ENCODE measurements around the gene PELI2.

The PELI2 gene

DNA sequence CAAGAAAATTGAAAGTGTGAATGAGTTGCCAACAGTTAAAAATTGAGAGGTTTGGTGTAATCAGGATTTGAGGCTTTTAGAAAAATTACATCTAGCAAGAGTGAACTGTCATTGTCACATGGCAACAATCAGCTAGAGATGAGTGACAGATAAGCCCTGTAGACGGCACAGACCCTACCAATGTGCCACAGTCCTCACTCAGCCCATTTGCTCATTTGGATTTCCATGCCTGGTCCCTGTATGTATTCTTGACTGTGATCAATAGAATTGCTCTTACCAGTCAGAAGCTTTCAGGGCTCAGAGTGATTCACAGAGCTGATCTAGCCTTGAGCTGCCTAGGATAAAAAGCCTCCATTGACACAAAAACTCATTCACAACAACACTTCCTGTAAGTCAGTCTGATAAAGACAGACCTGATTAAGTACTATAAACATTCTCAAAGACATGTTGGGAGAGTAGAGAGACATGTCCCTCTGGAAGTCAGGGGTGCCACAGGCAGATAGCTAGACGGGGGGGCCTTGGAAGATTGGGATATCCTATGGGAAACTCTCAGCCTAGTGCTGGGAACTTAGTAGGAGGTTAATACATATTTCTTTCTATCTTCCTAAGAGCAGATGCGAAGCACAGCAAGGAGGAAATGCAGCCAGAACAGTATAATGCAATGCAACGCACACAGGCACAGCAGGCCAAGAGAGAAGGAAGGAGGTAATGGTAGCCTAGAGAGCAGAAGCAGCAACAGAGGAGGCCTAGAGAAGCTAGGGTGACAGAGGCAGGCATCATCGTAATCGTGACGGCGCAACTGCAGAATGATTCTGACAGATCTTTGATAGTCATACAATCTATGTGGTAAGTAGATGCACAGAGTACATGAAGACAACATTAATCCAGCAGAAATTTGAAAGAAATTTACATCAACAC, 2.0 kb upstream of the PELI2 start:
- no peak overlapping the region for H3K4me3 ChIP-seq (ENCODE audit: low read depth, low read length)
- DNase-seq (ENCODE audit: low read depth) = no peak

DNA sequence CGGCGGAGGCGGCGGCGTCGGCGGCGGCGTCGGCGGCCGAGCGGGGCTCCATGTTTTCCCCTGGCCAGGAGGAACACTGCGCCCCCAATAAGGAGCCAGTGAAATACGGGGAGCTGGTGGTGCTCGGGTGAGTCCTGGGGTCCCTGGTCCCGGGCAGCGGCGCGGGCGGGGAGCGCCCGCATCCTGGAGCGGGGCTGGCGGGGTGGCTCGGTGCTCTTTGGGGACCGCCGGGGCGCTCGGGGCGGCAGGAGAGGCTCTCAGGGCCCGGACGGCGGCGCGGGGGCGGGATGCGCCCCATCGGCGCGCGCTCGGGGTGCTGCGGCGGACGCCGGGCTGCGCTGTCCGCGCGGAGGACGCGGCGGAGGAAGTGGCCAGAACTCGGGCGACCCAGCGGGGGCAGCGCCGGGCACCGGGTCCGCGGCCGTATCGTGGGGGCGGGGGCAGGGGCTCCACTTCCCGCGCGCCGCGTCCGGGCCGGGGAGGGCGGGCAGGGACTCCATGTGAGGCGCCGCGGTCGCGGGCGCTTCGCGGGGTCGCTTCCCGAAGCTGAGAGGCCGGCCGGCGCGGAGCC, 485 bp downstream of the PELI2 start:
- DNase-seq (ENCODE audit: low read depth) = no peak
- peak overlapping the region; percentile 72 for H3K4me3 ChIP-seq (ENCODE audit: low read depth, low read length)

DNA sequence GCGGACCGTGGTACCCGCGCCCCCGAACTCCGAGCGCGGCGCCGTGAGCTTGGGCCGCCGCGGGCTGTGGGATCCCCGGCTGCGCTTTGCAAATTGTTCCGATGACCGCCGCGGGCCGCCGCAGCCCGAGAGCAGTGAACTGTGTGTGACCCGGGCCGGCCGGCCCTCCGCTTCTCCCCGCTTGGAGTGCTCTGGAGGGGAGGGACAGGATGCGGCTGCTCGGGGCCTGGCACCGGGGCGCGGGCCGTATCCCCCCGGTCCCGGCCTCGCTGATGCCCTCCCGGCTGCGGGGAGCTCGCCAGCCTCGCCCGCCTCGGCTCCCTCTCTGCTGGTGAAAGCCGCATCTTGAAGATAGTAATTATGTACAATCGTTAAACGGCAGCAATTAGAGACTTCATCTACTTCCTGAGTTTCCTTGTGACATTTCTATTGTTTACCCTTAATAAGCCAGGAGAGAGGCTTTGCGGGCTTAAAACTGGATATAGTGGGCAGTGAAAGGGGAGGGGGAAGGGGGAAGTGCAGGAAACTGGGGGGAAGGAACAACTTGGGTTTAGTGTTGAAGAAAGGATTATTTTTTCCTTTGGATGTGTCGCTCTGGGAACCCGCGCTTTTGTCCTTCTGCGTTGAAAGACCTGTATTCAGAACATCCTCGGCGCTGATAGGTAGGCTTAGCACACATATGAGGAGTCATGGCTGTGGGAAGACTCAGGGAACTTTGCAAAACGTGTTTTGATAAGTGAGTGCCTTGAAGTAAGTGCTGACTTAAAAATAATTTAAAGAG, 1.2 kb downstream of the PELI2 start:
- H3K4me3 ChIP-seq (ENCODE audit: low read depth, low read length) = peak overlapping the region; percentile 72
- no peak for DNase-seq (ENCODE audit: low read depth)

DNA sequence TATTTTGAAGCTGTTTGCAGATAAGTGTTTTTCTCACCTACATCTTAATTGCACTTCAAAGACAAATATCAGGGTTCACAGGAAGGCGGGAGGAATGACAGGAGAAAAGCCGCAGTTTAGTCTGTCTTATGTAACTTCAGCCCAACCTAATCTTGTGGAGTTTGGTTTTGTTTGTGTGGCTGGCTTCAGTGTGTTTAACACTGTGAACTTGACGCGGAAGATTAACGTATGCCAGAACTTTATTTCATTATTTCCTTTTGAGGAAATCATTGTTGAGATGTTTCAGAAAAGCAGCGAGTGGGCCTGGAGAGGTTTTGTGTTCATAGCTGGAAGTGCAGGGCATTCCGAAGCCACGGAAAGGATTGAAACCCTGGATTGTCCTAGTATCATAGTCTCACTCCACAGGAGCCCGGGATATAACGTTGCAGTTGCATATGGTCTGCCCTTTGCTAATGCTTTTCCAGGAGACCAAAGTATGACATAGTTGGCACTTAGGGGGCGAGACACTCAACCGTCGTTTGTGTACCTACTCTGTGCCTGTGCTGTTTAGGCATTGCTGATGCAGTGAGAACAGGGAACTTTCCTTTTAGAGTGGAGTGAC, 2.0 kb downstream of the PELI2 start:
- peak overlapping the region; percentile 72 for H3K4me3 ChIP-seq (ENCODE audit: low read depth, low read length)
- no peak for DNase-seq (ENCODE audit: low read depth)

DNA sequence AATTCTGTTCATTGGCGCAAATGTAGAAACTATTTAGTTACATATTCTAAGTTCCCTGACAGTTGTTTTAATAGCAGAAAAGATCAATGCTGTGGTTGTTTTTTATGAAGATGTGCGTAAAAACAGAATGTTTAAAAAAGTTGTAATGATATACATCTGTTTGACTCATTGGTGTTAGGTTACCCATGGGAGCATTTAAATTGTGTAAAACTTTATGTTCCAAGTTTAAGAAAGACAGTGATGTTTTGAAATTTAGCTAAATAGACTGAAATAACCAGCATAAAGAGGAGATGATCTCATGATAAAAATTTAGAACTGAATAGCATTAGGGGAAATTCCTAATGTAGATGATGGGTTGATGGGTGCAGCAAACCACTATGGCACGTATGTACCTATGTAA, 3.6 kb downstream of the PELI2 start:
- H3K4me3 ChIP-seq (ENCODE audit: low read depth, low read length) = no peak overlapping the region
- DNase-seq (ENCODE audit: low read depth) = peak; percentile 59

DNA sequence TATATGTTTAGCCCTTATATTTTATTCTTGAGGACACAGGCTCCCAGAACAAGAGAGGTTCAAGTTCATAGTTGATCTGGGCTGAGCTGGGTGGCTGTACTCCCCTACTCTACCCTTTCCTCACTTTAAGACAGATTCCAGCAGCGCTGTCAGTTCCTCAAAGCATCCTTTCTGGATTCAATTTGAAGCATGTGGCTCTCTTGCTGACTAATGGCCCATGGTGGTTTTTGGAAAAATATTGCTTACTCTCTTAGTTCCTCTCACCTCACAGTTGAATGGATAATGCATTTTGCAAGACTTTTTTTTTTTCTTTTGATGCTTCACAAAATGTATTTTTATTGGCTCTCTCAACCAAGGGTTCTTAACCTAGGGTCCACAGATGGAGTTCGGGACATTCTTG, 4.1 kb downstream of the PELI2 start:
- DNase-seq (ENCODE audit: low read depth) = no peak
- H3K4me3 ChIP-seq (ENCODE audit: low read depth, low read length) = no peak overlapping the region

DNA sequence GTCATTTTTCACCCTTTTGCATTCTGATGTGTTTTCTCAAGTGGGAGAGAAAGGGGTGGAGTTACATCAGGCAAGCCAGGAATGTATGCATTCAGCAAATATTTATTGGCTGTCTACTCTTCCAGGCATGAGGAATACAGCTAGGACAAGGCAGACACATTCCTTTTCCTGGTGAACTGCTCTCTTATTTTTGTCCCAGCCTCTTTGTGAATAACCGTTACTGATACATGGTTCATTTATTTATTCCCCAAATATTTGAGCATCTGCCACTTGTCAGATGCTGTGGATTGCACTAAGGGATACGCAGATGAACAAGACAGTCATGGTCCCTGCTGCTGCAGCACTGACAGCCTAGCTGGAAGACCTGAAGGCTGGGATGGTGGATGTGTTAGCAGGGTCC, 6.1 kb downstream of the PELI2 start:
- H3K4me3 ChIP-seq (ENCODE audit: low read depth, low read length) = no peak overlapping the region
- no peak for DNase-seq (ENCODE audit: low read depth)

DNA sequence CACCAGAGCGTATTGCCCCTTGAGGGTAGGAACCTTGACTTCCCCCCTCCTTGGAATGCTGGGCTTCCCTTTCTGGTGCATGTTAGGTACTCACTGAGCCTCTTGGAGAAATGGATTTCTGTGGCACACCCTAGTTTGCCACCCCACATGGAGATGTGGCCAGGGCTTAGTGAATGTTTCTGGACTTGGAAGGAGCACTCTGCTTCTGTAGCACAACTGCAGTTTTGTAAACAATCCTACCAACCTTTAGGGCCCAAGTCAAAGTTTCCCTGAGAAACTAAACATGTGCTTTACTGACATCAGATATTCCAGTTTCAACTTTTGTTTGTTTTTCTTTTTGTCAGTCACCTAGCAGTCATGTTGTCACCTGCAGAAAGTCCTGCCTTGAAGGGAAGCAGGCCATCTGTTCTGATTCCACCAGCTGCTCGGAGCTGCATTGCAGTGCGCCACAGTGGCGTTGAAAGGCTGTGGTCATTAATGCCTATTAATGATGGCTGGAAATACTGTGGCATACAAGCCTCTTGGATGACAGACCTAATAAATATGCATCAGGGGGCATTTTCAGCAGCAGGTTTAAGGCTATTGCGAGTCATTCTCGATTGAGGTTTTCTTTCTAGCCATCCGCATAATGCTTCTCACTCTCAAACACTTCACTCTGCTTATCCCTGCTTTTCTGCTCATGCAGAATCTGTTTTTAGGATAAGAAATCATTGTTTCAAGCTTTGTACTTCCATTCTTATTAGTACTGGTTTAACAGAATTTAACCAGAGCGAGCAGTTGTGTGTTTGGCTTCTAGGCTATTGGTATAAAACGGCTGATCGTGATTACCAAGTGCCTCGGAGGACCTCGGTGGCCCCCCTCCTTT, 7.8 kb downstream of the PELI2 start:
- no peak for DNase-seq (ENCODE audit: low read depth)
- no peak overlapping the region for H3K4me3 ChIP-seq (ENCODE audit: low read depth, low read length)

DNA sequence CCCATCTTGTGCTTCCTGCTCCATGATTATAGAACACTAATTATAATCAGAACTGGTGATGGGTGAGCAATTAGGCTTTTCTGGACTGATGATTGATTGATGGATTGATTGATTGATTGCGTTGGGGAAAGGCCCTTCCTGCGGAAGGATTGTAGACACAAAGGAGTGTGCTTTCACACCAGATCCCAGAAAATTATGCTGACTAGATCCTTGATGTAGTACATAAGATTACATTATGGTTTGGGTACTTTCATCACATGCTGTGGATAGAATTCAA, 8.4 kb downstream of the PELI2 start:
- no peak overlapping the region for H3K4me3 ChIP-seq (ENCODE audit: low read depth, low read length)
- no peak for DNase-seq (ENCODE audit: low read depth)

DNA sequence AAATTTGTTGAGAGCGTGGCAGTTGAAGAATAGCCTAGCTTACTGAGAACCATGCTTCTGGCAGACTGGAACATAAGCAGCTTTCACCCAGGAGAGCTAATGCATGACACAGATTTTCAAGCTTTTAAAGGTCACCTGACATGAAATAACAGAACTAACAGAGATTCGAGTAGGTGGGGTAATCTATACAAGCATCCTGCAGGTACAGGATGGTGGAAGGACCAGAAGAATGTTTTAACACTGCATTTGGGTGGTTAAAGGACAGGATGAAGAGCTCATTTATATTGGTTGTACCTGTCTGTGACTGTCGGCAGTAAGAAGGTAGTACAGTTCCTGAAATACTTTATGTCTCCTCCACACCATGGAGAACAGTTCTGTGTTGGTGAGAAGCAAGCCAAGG, 8.9 kb downstream of the PELI2 start:
- H3K4me3 ChIP-seq (ENCODE audit: low read depth, low read length) = no peak overlapping the region
- no peak for DNase-seq (ENCODE audit: low read depth)

DNA sequence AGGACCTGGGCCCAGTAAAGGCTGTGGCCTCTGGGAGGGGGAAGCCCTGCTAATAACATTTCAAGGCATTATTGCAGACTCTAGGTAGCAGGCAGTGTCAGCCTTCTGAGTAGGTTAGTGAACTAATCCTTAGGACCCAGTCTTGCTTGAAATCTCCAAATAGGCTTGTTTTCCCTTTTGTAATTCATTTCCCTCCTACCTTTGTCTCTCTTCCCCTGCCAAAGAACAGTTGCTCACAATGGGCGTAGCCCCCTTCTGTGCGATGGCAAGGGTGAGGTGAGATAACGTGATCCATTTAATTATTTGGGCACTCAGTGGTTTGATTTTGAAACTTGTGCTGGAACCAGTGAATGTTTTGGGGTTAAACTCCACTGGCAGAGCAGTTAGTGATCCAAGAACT, 10.9 kb downstream of the PELI2 start:
- no peak for DNase-seq (ENCODE audit: low read depth)
- no peak overlapping the region for H3K4me3 ChIP-seq (ENCODE audit: low read depth, low read length)

DNA sequence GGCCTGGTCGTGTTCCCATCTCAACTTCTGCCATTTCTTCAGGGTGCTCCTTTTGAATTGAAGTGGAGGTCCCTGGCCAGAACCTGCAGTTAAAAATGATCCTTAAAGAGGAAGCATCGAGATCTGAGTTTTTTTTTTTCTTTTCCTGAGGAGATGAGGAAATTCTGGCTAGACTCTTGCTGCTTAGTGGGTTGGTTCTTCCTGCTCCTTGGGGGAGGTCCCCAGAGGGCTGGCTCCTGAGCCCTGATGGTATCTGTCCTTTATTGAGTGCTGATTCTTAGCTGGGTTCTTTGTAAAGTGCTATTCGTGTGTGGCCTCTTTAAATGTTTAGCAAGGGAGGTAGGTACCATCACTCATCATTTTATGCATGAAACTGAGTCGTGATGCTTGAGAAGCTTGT, 11.7 kb downstream of the PELI2 start:
- H3K4me3 ChIP-seq (ENCODE audit: low read depth, low read length) = no peak overlapping the region
- no peak for DNase-seq (ENCODE audit: low read depth)

DNA sequence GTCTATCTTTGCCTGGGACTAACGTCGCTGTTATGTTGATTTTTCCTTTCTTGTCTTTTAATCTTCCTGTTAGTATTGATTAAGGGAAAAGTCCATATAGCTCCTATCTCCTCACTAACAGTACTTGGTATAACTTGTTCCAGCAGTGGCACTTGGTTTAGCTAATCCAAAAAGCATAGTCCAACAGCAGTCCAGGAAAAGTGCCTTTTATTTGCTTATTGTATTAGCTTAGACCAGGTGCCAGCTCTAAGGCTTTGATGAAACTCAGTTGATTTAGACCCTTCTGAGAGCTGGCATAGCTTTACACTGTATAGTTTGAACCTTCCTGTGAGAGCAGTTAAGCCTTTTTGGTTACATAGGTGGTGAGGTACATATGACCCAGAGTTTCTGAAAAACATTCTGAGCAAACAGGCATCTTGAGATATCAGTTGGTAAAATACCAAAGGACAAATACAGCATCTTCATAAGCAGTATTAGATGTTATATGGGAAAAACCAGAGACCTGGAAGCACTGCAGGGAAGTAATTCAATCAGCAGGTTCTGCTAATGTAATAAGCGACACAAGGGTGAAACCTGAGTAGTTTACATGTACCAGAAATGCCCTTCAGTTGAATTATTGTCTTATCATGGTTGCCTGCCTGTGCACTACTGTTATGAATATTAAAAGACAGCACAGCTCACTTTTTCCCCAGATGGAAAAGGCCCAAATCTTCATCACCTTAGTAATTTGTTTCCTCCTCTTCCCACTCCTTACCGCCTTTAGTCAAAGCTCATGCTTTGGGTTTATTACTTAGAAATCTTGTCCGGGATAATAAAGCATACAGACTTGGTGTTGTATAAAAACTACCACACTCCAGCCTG, 13.0 kb downstream of the PELI2 start:
- DNase-seq (ENCODE audit: low read depth) = no peak
- no peak overlapping the region for H3K4me3 ChIP-seq (ENCODE audit: low read depth, low read length)

DNA sequence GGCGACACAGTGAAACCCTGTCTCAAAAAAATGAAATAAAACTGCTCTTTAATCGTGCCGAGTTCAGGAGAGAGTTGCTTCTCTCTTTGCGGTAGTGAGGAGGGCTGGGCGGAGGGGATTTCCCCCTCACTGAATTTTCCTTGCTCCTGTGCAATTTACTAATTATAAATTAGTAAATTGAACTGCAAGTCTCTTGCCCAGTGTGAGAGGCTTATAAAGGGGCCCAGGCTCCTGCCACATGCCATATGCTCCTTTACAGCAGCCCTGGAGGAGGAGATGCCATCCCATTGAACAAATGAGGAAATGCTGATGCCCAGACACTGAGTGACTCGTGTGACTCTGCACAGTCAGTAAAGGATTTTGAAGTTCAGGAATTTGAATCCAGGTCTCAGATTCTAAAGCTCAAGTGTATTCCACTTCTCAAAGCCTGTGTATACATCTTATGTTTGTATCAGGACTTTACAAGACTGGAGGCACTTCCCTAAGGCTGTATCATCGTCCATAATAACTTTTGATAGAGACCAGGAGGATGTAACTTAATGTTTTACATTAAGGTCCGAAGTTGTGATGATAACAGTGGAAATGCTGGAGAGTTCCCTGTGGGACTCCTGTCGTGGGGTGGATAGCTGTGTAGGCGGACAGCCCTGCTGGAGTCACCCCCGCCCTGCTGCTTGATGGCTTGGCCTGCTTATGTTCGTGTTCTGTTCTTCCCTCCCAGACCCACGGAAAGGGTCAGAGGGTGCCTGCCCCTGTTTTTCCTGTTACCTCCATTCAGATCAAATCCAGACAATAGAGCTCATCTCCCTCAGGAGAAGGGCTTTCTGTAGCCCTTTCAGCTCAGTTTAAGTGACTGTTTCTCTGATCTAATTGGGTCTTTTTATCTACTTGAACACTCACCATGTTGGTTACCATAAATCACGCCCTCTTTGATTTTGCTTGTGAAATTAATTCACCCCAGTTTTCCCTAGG, 13.9 kb downstream of the PELI2 start:
- H3K4me3 ChIP-seq (ENCODE audit: low read depth, low read length) = no peak overlapping the region
- DNase-seq (ENCODE audit: low read depth) = no peak

DNA sequence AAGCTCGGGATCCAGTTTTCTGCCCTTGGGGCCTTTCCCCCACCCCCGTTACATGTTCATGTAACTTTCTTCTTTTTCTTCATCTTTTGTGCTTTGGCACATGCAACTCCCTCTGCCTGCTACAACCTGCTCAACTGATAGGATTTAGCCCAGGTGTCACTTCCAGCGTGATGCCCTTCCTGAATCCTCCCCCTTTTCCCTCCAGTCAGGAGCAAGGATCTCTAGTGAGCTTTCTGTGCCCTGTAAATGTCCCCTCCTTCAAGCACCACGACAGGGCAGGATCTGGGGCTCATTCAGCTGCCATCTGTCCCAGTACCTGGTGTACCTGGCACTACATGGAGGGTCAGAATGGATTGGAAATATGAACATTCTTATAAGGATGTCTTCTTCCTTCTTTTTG, 15.3 kb downstream of the PELI2 start:
- no peak overlapping the region for H3K4me3 ChIP-seq (ENCODE audit: low read depth, low read length)
- DNase-seq (ENCODE audit: low read depth) = no peak

DNA sequence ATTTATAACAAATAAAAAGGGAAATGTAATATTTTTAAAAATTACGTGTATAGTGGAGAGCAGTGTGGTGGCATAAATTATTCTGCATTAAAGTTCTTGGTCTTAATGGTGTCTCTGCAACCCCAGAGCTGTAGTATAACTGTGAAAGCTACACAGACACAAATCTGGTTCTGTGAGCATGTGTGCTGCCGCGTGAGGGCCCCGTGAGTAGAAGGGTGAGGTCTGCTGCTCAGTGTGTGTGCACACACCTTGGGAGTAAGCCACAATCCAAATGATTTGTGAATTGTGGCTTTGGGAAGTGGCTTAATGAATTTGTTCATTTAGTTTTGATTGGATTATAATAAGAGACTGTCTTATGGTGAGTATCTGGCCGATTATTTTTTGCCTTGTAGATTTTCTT, 16.8 kb downstream of the PELI2 start:
- DNase-seq (ENCODE audit: low read depth) = no peak
- H3K4me3 ChIP-seq (ENCODE audit: low read depth, low read length) = no peak overlapping the region

DNA sequence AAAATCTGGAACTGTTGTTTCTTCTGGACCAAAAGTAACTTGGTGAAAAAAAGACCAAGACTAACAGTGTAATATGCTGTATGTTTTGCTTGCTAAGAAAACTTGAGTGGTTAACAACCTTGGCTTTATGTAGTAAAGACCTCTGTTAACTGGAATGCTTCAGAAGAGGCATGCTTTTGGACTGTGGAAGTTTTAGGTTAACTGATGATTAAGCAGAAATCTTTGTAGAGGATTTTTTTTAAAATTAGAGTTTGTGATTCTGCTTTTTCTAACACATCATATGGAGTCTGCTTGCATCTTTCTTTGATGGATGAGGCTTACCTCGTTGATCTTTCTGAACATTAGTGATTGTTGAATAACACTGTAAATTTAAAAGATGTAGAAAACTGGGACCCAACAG, 17.5 kb downstream of the PELI2 start:
- no peak overlapping the region for H3K4me3 ChIP-seq (ENCODE audit: low read depth, low read length)
- DNase-seq (ENCODE audit: low read depth) = no peak

Measured in skeletal muscle cell (primary cell).